Caco-2 (cell line): Measurements from ENCODE around the gene IRAK3. TPM values are rescaled to one million over a fixed set of nuclear protein-coding genes. Genes with fewer than 3 reads are reported as not detected.

Source experiments
- BruUV-seq: library from RNA; stranded (reverse); fragments of 400-500 nt; replicated peaks from 2 replicates; lab custom pipeline; 2021; lab: Mats Ljungman, UMichigan
- CTCF ChIA-PET: fragments of 300-600 bp; sonication (Branson Sonifier 250); formaldehyde crosslinking; loops from one replicate; lab custom pipeline; 2022; ENCODE audit warnings: antibody characterized with exemption; lab: Charles Lee
- POLR2A ChIA-PET: fragments of 300-600 bp; sonication (Branson Sonifier 250); formaldehyde crosslinking; loops from one replicate; lab custom pipeline; 2022; ENCODE audit warnings: antibody characterized with exemption; lab: Charles Lee
- DNase-seq, 2 experiments: peaks; one replicate each; pipeline versions ENCODE4 v3.0.0 to v3.0.0-alpha.2; 2020 to 2022
- H3K27me3 ChIP-seq: replicated peaks from 2 replicates; pipeline ENCODE4 v1.6.0; 2011; ENCODE audit warnings: low read length; ENCODE audit not compliant: control insufficient read depth, insufficient read depth
- H3K36me3 ChIP-seq: 2 replicates; pipeline ENCODE4 v1.5.1; 2011; ENCODE audit warnings: low read length; ENCODE audit not compliant: control insufficient read depth, insufficient read depth
- H3K4me1 ChIP-seq: fragments of 250-450 bp; sonication (Bioruptor Pico); 2 replicates; pipeline ENCODE4 v1.5.1; 2020; ENCODE audit warnings: mild to moderate bottlenecking
- H3K4me3 ChIP-seq: 2 replicates; pipeline ENCODE4 v1.5.1; 2011; ENCODE audit warnings: low read depth, mild to moderate bottlenecking, control low read depth, low read length
- H3K9me3 ChIP-seq: fragments of 250-450 bp; sonication (Bioruptor Pico); 2 replicates; pipeline ENCODE4 v1.5.1; 2020; ENCODE audit warnings: mild to moderate bottlenecking, moderate library complexity
- H3K27ac Mint-ChIP-seq: one replicate; pipeline ENCODE4 v1.8.0; 2022; ENCODE audit warnings: mixed read lengths; ENCODE audit not compliant: unreplicated experiment
- H3K27me3 Mint-ChIP-seq: one replicate; pipeline ENCODE4 v1.8.0; 2022; ENCODE audit warnings: mixed read lengths; ENCODE audit not compliant: insufficient read depth, unreplicated experiment
- H3K36me3 Mint-ChIP-seq: one replicate; pipeline ENCODE4 v1.8.0; 2022; ENCODE audit warnings: mild to moderate bottlenecking, mixed read lengths; ENCODE audit not compliant: insufficient read depth, unreplicated experiment
- H3K4me1 Mint-ChIP-seq: one replicate; pipeline ENCODE4 v1.8.0; 2022; ENCODE audit warnings: low read depth, mixed read lengths; ENCODE audit not compliant: unreplicated experiment
- H3K4me3 Mint-ChIP-seq: one replicate; pipeline ENCODE4 v1.8.0; 2022; ENCODE audit warnings: mild to moderate bottlenecking, moderate library complexity, mixed read lengths; ENCODE audit not compliant: unreplicated experiment
- H3K9me3 Mint-ChIP-seq: one replicate; pipeline ENCODE4 v1.8.0; 2022; ENCODE audit warnings: mixed read lengths; ENCODE audit not compliant: unreplicated experiment
- CTCF ChIP-seq, 2 experiments: fragments of 200-600 bp in 1 of 2; IDR thresholded peaks; 1 replicate in 1 of 2; 2 replicates in 1 of 2; pipeline versions ENCODE4 v1.5.1 to v1.8.0; 2011 to 2022; ENCODE audit warnings: antibody characterized with exemption in 1 of 2, control low read depth in 1 of 2, inconsistent platforms in 1 of 2, low read depth in 1 of 2, low read length in 1 of 2, mild to moderate bottlenecking in 1 of 2, moderate library complexity in 1 of 2; ENCODE audit not compliant: insufficient read depth in 1 of 2, severe bottlenecking in 1 of 2, unreplicated experiment in 1 of 2
- intact Hi-C: fragments of 100-400 bp; cut with micrococcal nuclease; formaldehyde crosslinking; loops from one replicate; pipeline ENCODE4 v1.10.0; 2022; ENCODE audit not compliant: unreplicated experiment
- total RNA-seq: library from RNA; stranded (reverse); gene quantifications from 2 replicates; pipeline ENCODE4 v1.2.3, GENCODE V29; 2022

Gene IRAK3
- total RNA-seq, 1 experiment from 2014 or later: not detected

- H3K4me1 Mint-ChIP-seq: no peaks in the 10 kb centered on the region
- H3K36me3 Mint-ChIP-seq: no peaks in the 10 kb centered on the region
- BruUV-seq: no TSS peak
- Histone ChIP-seq H3K36me3 (no peaks in the 10 kb centered on the region), H3K27me3 (no peaks in the 10 kb centered on the region; the same call in 1 of the 2 replicates), H3K4me1 (no peaks in the 10 kb centered on the region), H3K9me3 (no peaks in the 10 kb centered on the region), H3K4me3 (no peak overlapping the region)
- no peak overlapping the region for H3K27ac Mint-ChIP-seq
- intact Hi-C loops: no loop called here
- peaks cover 15% of the 10 kb centered on the region for H3K27me3 Mint-ChIP-seq
- H3K4me3 Mint-ChIP-seq: no peak overlapping the region
- no peak for DNase-seq
- TF ChIP-seq CTCF (IDR thresholded peaks at IDR 0.05; ENCODE audit: insufficient read depth in 1 of 2, low read depth in 1 of 2, low read length in 1 of 2, severe bottlenecking in 1 of 2, unreplicated experiment in 1 of 2): no peak
- POLR2A ChIA-PET: no interaction called here
- H3K9me3 Mint-ChIP-seq: no peaks in the 10 kb centered on the region
- CTCF ChIA-PET: no interaction called here
These were observed 62.0 kb downstream of the IRAK3 start for GRCh38 chr12:66251049-66251448.

- no peak for TF ChIP-seq CTCF (IDR thresholded peaks at IDR 0.05; ENCODE audit: insufficient read depth in 1 of 2, low read depth in 1 of 2, low read length in 1 of 2, severe bottlenecking in 1 of 2, unreplicated experiment in 1 of 2)
- H3K9me3 Mint-ChIP-seq: no peaks in the 10 kb centered on the region
These were observed 63.8 kb downstream of the IRAK3 start for GRCh38 chr12:66252771-66253170.

GRCh38 chr12:66255737-66256136 lies 66.7 kb downstream of the IRAK3 start:
- H3K9me3 Mint-ChIP-seq: no peaks in the 10 kb centered on the region
- no peaks in the 10 kb centered on the region for H3K36me3 ChIP-seq
- H3K9me3 ChIP-seq: no peaks in the 10 kb centered on the region
- H3K4me3 ChIP-seq: no peak overlapping the region
- TF ChIP-seq CTCF (IDR thresholded peaks at IDR 0.05; ENCODE audit: insufficient read depth in 1 of 2, low read depth in 1 of 2, low read length in 1 of 2, severe bottlenecking in 1 of 2, unreplicated experiment in 1 of 2): no peak
- ChIA-PET CTCF (no interaction called here), POLR2A (no interaction called here)
- DNase-seq: no peak
- H3K36me3 Mint-ChIP-seq: no peaks in the 10 kb centered on the region
- H3K27ac Mint-ChIP-seq: no peak overlapping the region
- no peaks in the 10 kb centered on the region for H3K4me1 Mint-ChIP-seq
- no peak overlapping the region for H3K4me3 Mint-ChIP-seq
- intact Hi-C loops: no loop called here
- BruUV-seq: no TSS peak
- no peaks in the 10 kb centered on the region for H3K4me1 ChIP-seq
- peaks cover 24% of the 10 kb centered on the region for H3K27me3 Mint-ChIP-seq
- H3K27me3 ChIP-seq: no peaks in the 10 kb centered on the region; the same call in 1 of the 2 replicates

More at GRCh38 chr12:66252771-66253170, 63.8 kb downstream of the IRAK3 start:
- Mint-ChIP-seq H3K27me3 (peaks cover 18% of the 10 kb centered on the region), H3K27ac (no peak overlapping the region), H3K36me3 (no peaks in the 10 kb centered on the region), H3K4me1 (no peaks in the 10 kb centered on the region), H3K4me3 (no peak overlapping the region)
- DNase-seq: no peak
- Histone ChIP-seq H3K4me3 (no peak overlapping the region), H3K4me1 (no peaks in the 10 kb centered on the region), H3K9me3 (no peaks in the 10 kb centered on the region), H3K36me3 (no peaks in the 10 kb centered on the region), H3K27me3 (no peaks in the 10 kb centered on the region; the same call in 1 of the 2 replicates)
- CTCF ChIA-PET: no interaction called here
- no TSS peak for BruUV-seq
- intact Hi-C loops: no loop called here
- POLR2A ChIA-PET: no interaction called here
